ENCODE results near the gene SLC10A7.

GRCh38 chr4:146514651-146515357, 6.9 kb downstream of the SLC10A7 start:
- TF ChIP-seq CTCF (IDR thresholded peaks at IDR 0.05) (no peak), POLR2A (IDR thresholded peaks at IDR 0.05) (no peak)
